Stimulated activated CD4-positive, alpha-beta T cell treated with anti-CD3 and anti-CD28 coated beads, Interleukin-4, amount 100 ng/mL, for 1 hour (primary cell): ENCODE measurements around the gene ZNF565.
A peak's percentile ranks its signal among the peaks of the same experiment; 100 is the strongest.
"Not testable (repeated sequence)": the region's sequence is repeated elsewhere in the genome, so short reads cannot be mapped to it uniquely, and the experiment has no call there.

ENCODE experiments used
- DNase-seq: peaks from one replicate; pipeline ENCODE4 v3.0.0-alpha.2; 2020

The ZNF565 gene

DNA sequence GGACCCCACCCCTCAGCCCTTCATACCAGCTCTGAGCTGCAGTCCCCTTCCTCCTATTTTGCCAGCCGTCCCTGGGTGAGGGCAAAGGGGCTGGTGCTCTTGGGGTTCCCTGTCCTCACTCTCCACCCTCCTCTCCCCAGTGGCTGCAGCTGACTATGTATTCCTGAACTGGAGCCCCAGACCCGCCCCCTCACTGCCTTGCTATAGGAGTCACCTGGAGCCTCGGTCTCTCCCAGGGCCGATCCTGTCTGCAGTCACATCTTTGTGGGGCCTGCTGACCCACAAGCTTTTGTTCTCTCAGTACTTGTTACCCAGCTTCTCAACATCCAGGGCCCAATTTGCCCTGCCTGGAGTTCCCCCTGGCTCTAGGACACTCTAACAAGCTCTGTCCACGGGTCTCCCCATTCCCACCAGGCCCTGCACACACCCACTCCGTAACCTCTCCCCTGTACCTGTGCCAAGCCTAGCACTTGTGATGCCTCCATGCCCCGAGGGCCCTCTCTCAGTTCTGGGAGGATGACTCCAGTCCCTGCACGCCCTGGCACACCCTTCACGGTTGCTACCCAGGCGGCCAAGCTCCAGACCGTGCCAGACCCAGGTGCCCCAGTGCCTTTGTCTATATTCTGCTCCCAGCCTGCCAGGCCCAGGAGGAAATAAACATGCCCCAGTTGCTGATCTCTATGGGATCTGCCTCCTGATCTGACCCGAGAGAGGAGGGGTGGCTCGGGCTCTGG is 64.6 kb downstream of the ZNF565 start:
- DNase-seq = no peak

DNA sequence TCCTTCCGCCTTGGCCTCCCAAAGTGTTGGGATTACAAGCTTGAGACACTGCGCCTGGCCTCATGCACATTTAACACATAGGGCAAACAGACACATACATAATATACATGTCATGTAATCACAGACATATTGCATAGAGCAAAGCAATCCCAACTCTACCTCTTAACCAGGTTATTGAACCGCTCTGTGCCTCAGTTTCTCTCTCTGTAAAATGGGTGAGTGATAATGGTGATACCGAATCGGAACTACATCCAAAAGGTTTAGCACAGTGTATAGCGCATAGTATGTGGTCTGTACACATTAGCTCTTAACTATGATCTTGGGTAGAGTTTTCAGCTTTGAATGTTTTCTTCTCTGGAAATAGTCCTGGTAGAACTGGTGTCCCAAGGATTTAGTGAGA is 69.8 kb downstream of the ZNF565 start:
- no peak for DNase-seq

DNA sequence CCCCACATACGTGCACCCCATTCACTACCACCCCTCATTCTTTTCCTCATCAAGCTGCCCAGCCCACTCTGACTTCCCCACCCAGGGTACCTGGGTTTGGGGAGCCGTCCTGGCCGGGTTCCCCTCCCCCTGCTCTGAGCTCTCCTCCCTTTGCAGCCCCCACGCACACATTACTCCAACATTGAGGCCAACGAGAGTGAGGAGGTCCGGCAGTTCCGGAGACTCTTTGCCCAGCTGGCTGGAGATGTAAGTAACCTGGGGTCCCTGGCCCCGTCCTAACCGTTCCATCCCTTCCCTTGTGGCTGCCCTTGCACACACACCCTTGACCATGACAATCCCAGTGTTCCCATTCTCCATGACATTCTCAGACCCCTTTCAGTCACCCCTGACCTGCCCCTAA is 72.0 kb downstream of the ZNF565 start:
- no peak for DNase-seq

DNA sequence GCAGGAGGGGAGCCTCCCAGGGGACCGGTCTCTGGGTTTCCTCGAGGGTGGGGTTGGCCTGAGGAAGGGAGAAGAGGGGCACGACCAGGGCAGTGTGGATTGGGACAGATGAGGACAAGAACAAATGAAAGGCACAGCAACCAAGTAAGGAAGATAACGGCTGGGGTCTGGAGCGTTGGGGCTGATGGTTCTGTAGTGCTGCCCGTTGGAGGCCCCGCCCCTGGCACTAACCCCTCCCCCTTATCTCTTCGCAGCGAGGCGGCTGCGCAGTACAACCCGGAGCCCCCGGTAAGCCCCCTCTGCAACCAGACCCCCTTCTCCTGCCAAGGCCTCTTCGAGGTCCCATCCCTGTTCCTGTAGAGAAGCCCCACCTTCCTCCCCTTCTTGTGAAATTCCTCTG is 72.4 kb downstream of the ZNF565 start:
- DNase-seq = no peak

DNA sequence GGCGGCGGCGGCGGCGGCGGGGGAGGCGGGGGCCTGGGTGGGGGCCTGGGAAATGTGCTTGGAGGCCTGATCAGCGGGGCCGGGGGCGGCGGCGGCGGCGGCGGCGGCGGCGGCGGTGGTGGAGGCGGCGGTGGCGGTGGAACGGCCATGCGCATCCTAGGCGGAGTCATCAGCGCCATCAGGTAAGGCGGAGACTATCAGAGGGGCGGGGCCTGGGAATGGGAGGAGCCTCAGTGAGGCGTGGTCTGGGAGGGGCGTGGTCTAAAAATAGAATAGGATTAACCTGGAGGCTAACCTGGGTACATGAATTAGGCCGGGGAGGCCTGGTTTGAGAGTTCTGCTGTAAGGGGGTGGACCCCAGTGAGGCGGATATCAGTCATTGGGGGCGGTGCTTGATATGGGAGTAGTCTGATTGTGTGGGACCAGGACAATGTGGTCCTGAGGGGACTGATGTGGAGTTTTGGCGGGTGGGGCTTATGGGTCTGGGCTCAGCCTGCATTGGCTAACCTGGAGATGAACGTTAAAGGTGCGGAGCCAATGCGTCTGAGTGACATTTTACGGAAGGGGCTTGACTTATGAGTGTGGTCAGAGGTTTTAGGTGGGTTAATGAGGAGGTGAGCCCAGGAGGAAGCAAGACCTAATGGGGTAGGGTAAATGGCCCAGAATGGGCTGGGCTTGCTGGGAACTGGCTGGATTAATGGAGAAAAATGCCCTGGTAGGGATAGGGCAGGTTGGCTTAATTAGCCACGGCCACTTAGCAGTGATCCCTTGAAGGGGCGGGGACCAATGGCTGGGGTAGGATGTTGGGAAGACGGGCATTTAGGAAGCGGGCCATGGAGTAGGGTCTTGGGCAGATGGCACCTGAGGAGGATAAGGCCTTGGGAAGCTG is 73.2 kb downstream of the ZNF565 start:
- DNase-seq = peak; percentile 88

DNA sequence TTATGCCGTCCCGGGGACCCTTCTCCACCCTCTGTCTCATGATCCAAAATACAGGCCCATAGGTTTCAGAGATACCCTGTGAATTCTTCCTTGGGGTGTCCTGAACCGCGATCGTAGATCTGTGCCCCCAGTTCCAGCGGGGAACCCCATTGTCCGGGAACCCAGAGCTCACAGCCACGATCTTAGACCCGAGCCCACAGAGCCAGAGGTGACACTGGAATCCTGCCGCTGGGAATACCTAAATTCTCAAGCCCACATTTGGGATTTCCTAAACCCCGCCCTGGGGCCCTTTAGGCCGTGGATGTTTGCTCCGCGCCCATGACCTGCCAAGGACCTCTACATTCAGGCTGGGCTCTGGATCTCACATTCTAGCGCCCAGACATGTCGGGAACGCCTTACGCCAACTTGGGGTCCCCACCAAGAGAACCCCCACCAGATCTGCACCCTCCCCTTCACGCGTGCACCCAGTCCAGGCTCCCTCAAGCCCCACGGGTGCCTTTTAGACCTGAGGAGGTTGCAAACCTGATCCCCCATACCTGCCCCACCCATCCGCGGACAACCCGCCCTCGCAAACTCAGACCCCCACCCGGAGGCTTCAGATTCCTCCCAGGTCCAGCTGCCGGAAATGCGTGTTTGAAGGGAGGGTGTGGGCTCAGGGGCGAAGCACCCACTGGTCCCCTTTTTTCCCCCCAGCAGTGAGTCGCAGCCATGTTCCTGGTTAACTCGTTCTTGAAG is 74.0 kb downstream of the ZNF565 start:
- peak; percentile 48 for DNase-seq

DNA sequence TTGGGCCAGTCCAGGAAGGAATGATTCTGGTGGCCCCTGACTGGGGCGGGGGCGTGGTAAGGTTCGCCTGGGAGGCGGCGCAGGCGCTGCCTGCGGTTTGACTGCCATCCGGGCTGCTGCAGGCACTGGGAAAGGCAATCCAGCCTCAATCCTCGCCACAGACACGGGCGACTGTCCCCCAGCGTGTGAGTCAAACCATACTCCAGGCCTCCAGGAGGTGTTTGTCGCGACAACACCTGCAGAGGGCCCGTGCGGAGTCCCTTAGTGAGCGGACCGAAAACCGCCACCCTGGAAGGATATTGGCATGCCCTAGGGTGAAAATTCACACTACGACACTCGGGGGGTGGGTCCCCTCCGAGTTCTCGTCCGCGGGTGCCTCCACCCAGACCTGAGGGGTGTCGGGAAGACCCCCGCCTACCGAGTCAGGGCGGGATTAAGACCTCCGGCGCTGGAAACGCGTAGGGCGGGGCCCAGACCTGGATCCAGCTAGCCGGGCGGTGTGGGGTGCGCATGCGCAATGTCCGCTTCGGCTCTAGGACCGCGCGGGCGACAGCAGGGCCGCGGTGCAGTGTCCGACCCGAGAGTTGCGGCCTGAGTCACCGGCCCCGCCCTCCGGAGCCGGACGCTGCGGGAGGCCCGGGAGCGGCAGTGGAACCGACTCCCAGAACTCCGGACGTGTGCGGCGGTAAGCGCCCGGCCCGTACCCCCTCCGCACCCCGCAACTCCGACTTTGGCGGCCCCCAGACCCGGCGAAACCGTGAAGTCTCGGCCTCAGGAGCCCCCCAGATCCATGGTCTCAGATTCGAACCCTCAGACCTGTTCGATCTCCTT is 74.8 kb downstream of the ZNF565 start, which contains the start of gene CAPNS1:
CAPNS1 (plus strand) TSS at position 594 of the 831 bp plus-strand sequence. CDS start 946 bp downstream, outside the sequence.
- DNase-seq = peak; percentile 90

DNA sequence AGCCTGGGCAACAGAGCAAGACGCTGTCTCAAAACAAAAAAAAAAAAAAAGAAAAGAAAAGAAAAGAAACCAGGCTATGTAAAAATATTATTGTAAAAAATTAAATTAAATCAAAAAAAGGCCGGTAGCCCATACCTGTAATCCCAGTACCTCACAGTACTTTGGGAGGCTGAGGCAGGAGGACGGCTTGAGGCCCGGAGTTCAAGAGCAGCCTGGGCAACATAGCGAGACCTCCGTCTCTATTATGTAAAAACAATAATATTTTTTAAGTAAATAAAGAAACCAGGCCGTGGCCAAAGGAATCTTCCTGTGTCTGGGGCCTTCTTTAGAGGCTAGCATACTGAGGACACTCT is 75.4 kb downstream of the ZNF565 start:
- DNase-seq = no peak

DNA sequence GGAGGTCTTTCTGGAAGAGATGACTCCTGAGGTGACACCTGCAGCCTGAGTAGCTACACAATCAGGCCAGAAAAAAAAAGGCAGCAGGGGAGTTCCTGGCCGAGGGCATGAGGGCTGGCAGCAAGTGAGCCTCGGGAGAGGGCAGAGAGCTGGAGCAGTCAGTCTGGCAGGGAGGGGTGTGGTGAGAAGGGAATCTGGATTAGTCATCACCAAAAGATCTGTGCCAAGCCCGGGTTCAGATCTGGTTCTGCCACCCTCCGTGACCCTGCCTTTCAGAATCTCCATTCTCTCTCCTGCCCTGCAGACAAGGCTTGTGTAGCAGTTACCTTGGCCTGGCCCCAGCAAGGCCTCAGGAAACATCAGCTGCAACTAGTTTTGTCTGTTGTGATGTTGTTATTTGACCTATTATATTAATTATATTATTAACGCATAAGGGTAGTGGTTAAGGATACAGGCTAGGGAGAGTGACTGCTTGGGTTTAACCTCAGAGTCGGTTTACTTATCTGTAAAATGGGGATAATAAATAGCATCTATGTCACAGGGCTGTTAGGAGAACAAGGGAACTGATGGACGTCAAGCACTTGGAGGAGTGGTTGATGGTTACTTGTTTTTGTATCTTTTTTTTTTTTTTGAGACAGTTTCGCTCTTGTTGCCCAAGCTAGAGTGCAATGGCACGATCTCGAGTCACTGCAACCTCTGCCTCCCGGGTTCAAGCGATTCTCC is 77.3 kb downstream of the ZNF565 start:
- no peak for DNase-seq

DNA sequence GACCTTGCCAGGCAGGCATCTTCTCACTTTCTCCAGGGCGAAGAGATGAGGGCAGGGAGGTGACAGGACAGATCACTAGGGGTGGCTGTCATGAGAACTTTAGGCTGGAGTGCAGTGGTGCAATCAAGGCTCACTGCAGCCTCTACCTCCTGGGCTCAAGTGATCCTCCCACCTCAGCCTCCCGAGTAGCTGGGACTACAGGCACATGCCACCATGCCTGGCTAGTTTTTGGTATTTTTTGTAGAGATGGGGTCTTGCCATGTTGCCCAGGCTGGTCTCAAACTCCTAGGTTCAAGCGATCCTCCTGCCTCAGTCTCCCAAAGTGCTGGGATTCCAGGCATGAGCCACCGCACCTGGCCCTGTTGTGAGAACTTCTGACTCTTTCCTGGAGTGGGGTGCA is 79.6 kb downstream of the ZNF565 start:
- DNase-seq = not testable (repeated sequence)
